H9 (cell line): Measurements from ENCODE around the gene ANAPC1. TPM values are rescaled to one million over a fixed set of nuclear protein-coding genes. Genes with fewer than 3 reads are reported as not detected.
"Not testable (repeated sequence)": the region's sequence is repeated elsewhere in the genome, so short reads cannot be mapped to it uniquely, and the experiment has no call there.

ENCODE experiments used
- DNase-seq: peaks from one replicate; pipeline ENCODE4 v3.0.0-alpha.2; 2017
- H2AFZ ChIP-seq: one replicate; pipeline ENCODE4 v1.6.1; 2013; ENCODE audit warnings: mild to moderate bottlenecking, low read length, control low read depth, moderate library complexity
- H2AK5ac ChIP-seq: 2 replicates; pipeline ENCODE4 v1.6.1; 2013; ENCODE audit warnings: low read length, control low read depth, mixed read lengths; ENCODE audit not compliant: insufficient read length
- H2BK120ac ChIP-seq: one replicate; pipeline ENCODE4 v1.6.1; 2013; ENCODE audit warnings: low read depth, mild to moderate bottlenecking, low read length, control low read depth, inconsistent platforms; ENCODE audit not compliant: poor library complexity, severe bottlenecking
- H2BK12ac ChIP-seq: 2 replicates; pipeline ENCODE4 v1.6.1; 2013; ENCODE audit warnings: low read length, control low read depth, mixed read lengths, low read depth; ENCODE audit not compliant: insufficient read length
- H2BK15ac ChIP-seq: 2 replicates; pipeline ENCODE4 v1.6.1; 2013; ENCODE audit warnings: low read depth, low read length, control low read depth
- H2BK20ac ChIP-seq: one replicate; pipeline ENCODE4 v1.6.1; 2013; ENCODE audit warnings: low read depth, mild to moderate bottlenecking, low read length, control low read depth, inconsistent platforms; ENCODE audit not compliant: poor library complexity, severe bottlenecking
- H2BK5ac ChIP-seq: 2 replicates; pipeline ENCODE4 v1.6.1; 2013; ENCODE audit warnings: low read length, control low read depth, mixed read lengths; ENCODE audit not compliant: insufficient read length
- H3K14ac ChIP-seq: 2 replicates; pipeline ENCODE4 v1.6.1; 2013; ENCODE audit warnings: low read length, control low read depth; ENCODE audit not compliant: insufficient read depth
- H3K18ac ChIP-seq: 2 replicates; pipeline ENCODE4 v1.6.1; 2013; ENCODE audit warnings: low read depth, mild to moderate bottlenecking, mixed read lengths, low read length, control low read depth; ENCODE audit not compliant: insufficient read length
- H3K23ac ChIP-seq: 2 replicates; pipeline ENCODE4 v1.6.1; 2013; ENCODE audit warnings: low read length, control low read depth, mixed read lengths, low read depth; ENCODE audit not compliant: insufficient read length
- H3K23me2 ChIP-seq: 2 replicates; pipeline ENCODE4 v1.6.1; 2013; ENCODE audit warnings: low read depth, mild to moderate bottlenecking, mixed read lengths, low read length, control low read depth; ENCODE audit not compliant: insufficient read length, poor library complexity, severe bottlenecking
- H3K27ac ChIP-seq: 2 replicates; pipeline ENCODE4 v1.5.1; 2013; ENCODE audit warnings: low read length, control low read depth, mixed read lengths, low read depth; ENCODE audit not compliant: insufficient read length
- H3K27me3 ChIP-seq: 2 replicates; pipeline ENCODE4 v1.6.1; 2013; ENCODE audit warnings: low read length, control low read depth, inconsistent platforms; ENCODE audit not compliant: insufficient read depth
- H3K4ac ChIP-seq: 2 replicates; pipeline ENCODE4 v1.6.1; 2013; ENCODE audit warnings: low read depth, mild to moderate bottlenecking, control low read depth, inconsistent platforms, low read length, moderate library complexity
- H3K4me1 ChIP-seq: 2 replicates; pipeline ENCODE4 v1.6.1; 2013; ENCODE audit warnings: low read length, control low read depth, inconsistent platforms; ENCODE audit not compliant: insufficient read depth
- H3K4me2 ChIP-seq: 2 replicates; pipeline ENCODE4 v1.6.1; 2013; ENCODE audit warnings: low read length, control low read depth, mixed read lengths; ENCODE audit not compliant: insufficient read length, insufficient read depth
- H3K56ac ChIP-seq: 2 replicates; pipeline ENCODE4 v1.6.1; 2013; ENCODE audit warnings: low read depth, mild to moderate bottlenecking, mixed read lengths, low read length, control low read depth; ENCODE audit not compliant: insufficient read length
- H3K79me1 ChIP-seq: 2 replicates; pipeline ENCODE4 v1.6.1; 2013; ENCODE audit warnings: low read depth, mild to moderate bottlenecking, moderate library complexity, low read length, control low read depth, inconsistent platforms; ENCODE audit not compliant: insufficient read depth, poor library complexity, severe bottlenecking
- H3K79me2 ChIP-seq: 2 replicates; pipeline ENCODE4 v1.6.1; 2013; ENCODE audit warnings: low read length, control low read depth, inconsistent platforms; ENCODE audit not compliant: insufficient read depth
- H3K9ac ChIP-seq: 2 replicates; pipeline ENCODE4 v1.6.1; 2013; ENCODE audit warnings: low read length, control low read depth, mixed read lengths; ENCODE audit not compliant: insufficient read length; ENCODE audit errors: extremely low read depth
- H3K9me3 ChIP-seq: one replicate; pipeline ENCODE4 v1.6.1; 2013; ENCODE audit warnings: low read depth, low read length, inconsistent platforms; ENCODE audit not compliant: control insufficient read depth
- H3T11ph ChIP-seq: one replicate; pipeline ENCODE4 v1.6.1; 2013; ENCODE audit warnings: mild to moderate bottlenecking, low read length, control low read depth, inconsistent platforms
- H4K20me1 ChIP-seq: one replicate; pipeline ENCODE4 v1.6.1; 2013; ENCODE audit not compliant: control insufficient read depth, insufficient read length, insufficient read depth
- H4K5ac ChIP-seq: 2 replicates; pipeline ENCODE4 v1.6.1; 2013; ENCODE audit warnings: low read depth, mild to moderate bottlenecking, mixed read lengths, low read length, control low read depth; ENCODE audit not compliant: insufficient read length
- H4K8ac ChIP-seq: replicated peaks from 2 replicates; pipeline ENCODE4 v1.6.1; 2013; ENCODE audit warnings: low read length, control low read depth, mixed read lengths, low read depth; ENCODE audit not compliant: insufficient read length
- H4K91ac ChIP-seq: 2 replicates; pipeline ENCODE4 v1.6.1; 2013; ENCODE audit warnings: low read depth, mild to moderate bottlenecking, moderate library complexity, mixed read lengths, low read length, control low read depth; ENCODE audit not compliant: insufficient read length
- H3K27ac Mint-ChIP-seq, 3 experiments: 2 replicates in 2 of 3; 3 replicates in 1 of 3; pipeline ENCODE4 v1.8.0; 2020 to 2021; ENCODE audit warnings: mixed read lengths in 3 of 3, mild to moderate bottlenecking in 1 of 3, moderate library complexity in 1 of 3
- H3K27me3 Mint-ChIP-seq: 2 replicates; pipeline ENCODE4 v1.8.0; 2021; ENCODE audit warnings: low read depth, mild to moderate bottlenecking, moderate library complexity, mixed read lengths
- H3K36me3 Mint-ChIP-seq, 3 experiments: 2 replicates in 2 of 3; 3 replicates in 1 of 3; pipeline ENCODE4 v1.8.0; 2020 to 2021; ENCODE audit warnings: low read depth in 3 of 3, mixed read lengths in 3 of 3; ENCODE audit not compliant: insufficient read depth in 1 of 3
- H3K4me1 Mint-ChIP-seq, 2 experiments: 2 replicates each; pipeline ENCODE4 v1.8.0; 2020; ENCODE audit warnings: mixed read lengths in 2 of 2
- H3K4me3 Mint-ChIP-seq, 2 experiments: 2 replicates in 1 of 2; 3 replicates in 1 of 2; pipeline ENCODE4 v1.8.0; 2020 to 2021; ENCODE audit warnings: mild to moderate bottlenecking in 2 of 2, mixed read lengths in 2 of 2, moderate library complexity in 1 of 2
- H3K9me3 Mint-ChIP-seq, 2 experiments: 2 replicates in 1 of 2; 3 replicates in 1 of 2; pipeline ENCODE4 v1.8.0; 2020; ENCODE audit warnings: mild to moderate bottlenecking in 2 of 2, mixed read lengths in 2 of 2, moderate library complexity in 1 of 2
- WGBS: extraction: QIAGEN DNeasy Blood & Tissue Kit; methylation state at CpG from one replicate; pipeline ENCODE4 v1.1.7; 2013; ENCODE audit warnings: missing lambda C conversion rate, low lambda C conversion rate, mixed read lengths; ENCODE audit not compliant: insufficient read length; ENCODE audit errors: extremely low coverage; 5-methylcytosine and 5-hydroxymethylcytosine counted together
- total RNA-seq: library from RNA; stranded (reverse); gene quantifications from 2 replicates; pipeline ENCODE4 v1.2.1, GENCODE V29; 2021

Gene ANAPC1
- total RNA-seq, 1 experiment from 2014 or later, result 79.1 TPM

- H3K9me3 Mint-ChIP-seq, H3K4ac ChIP-seq, H3K56ac ChIP-seq, H2BK120ac ChIP-seq, DNase-seq, H4K20me1 ChIP-seq, H3K27me3 Mint-ChIP-seq, H3K79me1 ChIP-seq, H4K8ac ChIP-seq, H2BK12ac ChIP-seq, H3K23me2 ChIP-seq, H2BK20ac ChIP-seq, H3K79me2 ChIP-seq, H3K27me3 ChIP-seq, H2AFZ ChIP-seq, H3K18ac ChIP-seq, H3K4me2 ChIP-seq, H3K9ac ChIP-seq, H4K5ac ChIP-seq, H2AK5ac ChIP-seq, H3K4me1 ChIP-seq, H4K91ac ChIP-seq, H3T11ph ChIP-seq, H3K27ac Mint-ChIP-seq, H3K27ac ChIP-seq, H3K14ac ChIP-seq, H3K36me3 Mint-ChIP-seq, H2BK15ac ChIP-seq, H3K4me3 Mint-ChIP-seq, H3K9me3 ChIP-seq, H3K23ac ChIP-seq, H3K4me1 Mint-ChIP-seq, H2BK5ac ChIP-seq: not testable (repeated sequence)
- WGBS, result no CpG with 5 or more reads among the region's 3 CpGs
Measured at GRCh38 chr2:111784081-111784480, 99.9 kb downstream of the ANAPC1 start.

GRCh38 chr2:111782195-111782594, 101.8 kb downstream of the ANAPC1 start:
- not testable (repeated sequence) for H2AFZ ChIP-seq, DNase-seq, H4K20me1 ChIP-seq, H3K9ac ChIP-seq, H3K23ac ChIP-seq, H3K4me3 Mint-ChIP-seq, H4K5ac ChIP-seq, H3K23me2 ChIP-seq, H4K91ac ChIP-seq, H3K9me3 Mint-ChIP-seq, H3K4me1 ChIP-seq, H2AK5ac ChIP-seq, H4K8ac ChIP-seq, H3K27me3 ChIP-seq, H2BK12ac ChIP-seq, H3K4me1 Mint-ChIP-seq, H2BK120ac ChIP-seq, H3K79me1 ChIP-seq, H3K27me3 Mint-ChIP-seq, H3T11ph ChIP-seq, H2BK15ac ChIP-seq, H3K27ac ChIP-seq, H3K4ac ChIP-seq, H3K14ac ChIP-seq, H3K9me3 ChIP-seq, H3K18ac ChIP-seq, H3K56ac ChIP-seq, H3K4me2 ChIP-seq, H3K79me2 ChIP-seq, H3K27ac Mint-ChIP-seq, H2BK5ac ChIP-seq, H2BK20ac ChIP-seq
- H3K36me3 Mint-ChIP-seq, result peaks cover 4 to 11% (median 8%) of the 10 kb centered on the region in 3 experiments; a peak in 4 of 7 replicates
- no CpG with 5 or more reads among the region's 6 CpGs for WGBS
